Forelimb muscle (tissue), 1 donor: ENCODE measurements around the gene ITPR2. TPM values are rescaled to one million over a fixed set of nuclear protein-coding genes. Genes with fewer than 3 reads are reported as not detected.
"Not testable (repeated sequence)": the region's sequence is repeated elsewhere in the genome, so short reads cannot be mapped to it uniquely, and the experiment has no call there.

Experiments
- DNase-seq: peaks from one replicate; pipeline ENCODE4 v3.0.0-alpha.2; 2013; ENCODE audit warnings: low read depth
- polyA plus RNA-seq: library from polyadenylated mRNA; unstranded; fragments of 120-200 nt; gene quantifications from one replicate; pipeline ENCODE4 v1.2.1, GENCODE V29; 2013; ENCODE audit not compliant: insufficient read length

Gene ITPR2
- polyA plus RNA-seq, 1 donor, result 2.7 TPM

- no peak for DNase-seq
These were observed 200.2 kb downstream of the ITPR2 start for GRCh38 chr12:26632756-26633155.

GRCh38 chr12:26631846-26632245, 201.1 kb downstream of the ITPR2 start:
- no peak for DNase-seq

GRCh38 chr12:26630546-26631027, 202.4 kb downstream of the ITPR2 start:
- DNase-seq, result no peak

GRCh38 chr12:26629864-26630263, 203.1 kb downstream of the ITPR2 start:
- DNase-seq, result no peak

- DNase-seq, result no peak
These were observed 204.8 kb downstream of the ITPR2 start for GRCh38 chr12:26628234-26628633.

GRCh38 chr12:26627335-26627734, 205.7 kb downstream of the ITPR2 start:
- DNase-seq, result no peak

- no peak for DNase-seq
These were observed 209.9 kb downstream of the ITPR2 start for GRCh38 chr12:26623136-26623535.

- DNase-seq, result no peak
These were observed 210.4 kb downstream of the ITPR2 start for GRCh38 chr12:26622601-26623000.

GRCh38 chr12:26621932-26622331, 211.1 kb downstream of the ITPR2 start:
- DNase-seq, result no peak

- DNase-seq, result no peak
These were observed 212.1 kb downstream of the ITPR2 start for GRCh38 chr12:26620907-26621306.

GRCh38 chr12:26617513-26617912, 215.5 kb downstream of the ITPR2 start:
- no peak for DNase-seq

GRCh38 chr12:26614011-26614616, 218.9 kb downstream of the ITPR2 start:
- DNase-seq, result no peak

- no peak for DNase-seq
These were observed 220.8 kb downstream of the ITPR2 start for GRCh38 chr12:26612203-26612602.

- DNase-seq, result no peak
These were observed 221.4 kb downstream of the ITPR2 start for GRCh38 chr12:26611598-26611997.

GRCh38 chr12:26610774-26611173, 222.2 kb downstream of the ITPR2 start:
- DNase-seq, result no peak

- DNase-seq, result no peak
These were observed 223.0 kb downstream of the ITPR2 start for GRCh38 chr12:26609986-26610385.

GRCh38 chr12:26608706-26609105, 224.3 kb downstream of the ITPR2 start:
- no peak for DNase-seq

GRCh38 chr12:26608273-26608672, 224.7 kb downstream of the ITPR2 start:
- no peak for DNase-seq

GRCh38 chr12:26606911-26607310, 226.1 kb downstream of the ITPR2 start:
- no peak for DNase-seq

- DNase-seq, result not testable (repeated sequence)
These were observed 228.2 kb downstream of the ITPR2 start for GRCh38 chr12:26604813-26605212.

- DNase-seq, result no peak
These were observed 233.8 kb downstream of the ITPR2 start for GRCh38 chr12:26599096-26599695.

- no peak for DNase-seq
These were observed 237.2 kb downstream of the ITPR2 start for GRCh38 chr12:26595806-26596205.

GRCh38 chr12:26580619-26581018, 252.4 kb downstream of the ITPR2 start:
- no peak for DNase-seq

GRCh38 chr12:26576266-26576665, 256.7 kb downstream of the ITPR2 start:
- DNase-seq, result no peak
